Midbrain (tissue), 1 donor: ENCODE data around the gene ABCF1.
"Not testable (repeated sequence)": the region's sequence is repeated elsewhere in the genome, so short reads cannot be mapped to it uniquely, and the experiment has no call there.

Source experiments
- DNase-seq: peaks from one replicate; lab custom pipeline; 2025; lab: John Stamatoyannopoulos, UW

The ABCF1 gene

GRCh38 chr6:30571075-30571761, at the start of gene ABCF1:
TSS of gene ABCF1 (plus strand) at chr6:30571442. CDS start at chr6:30571488, 46 bp downstream.
- peak; percentile 98 for DNase-seq

DNA sequence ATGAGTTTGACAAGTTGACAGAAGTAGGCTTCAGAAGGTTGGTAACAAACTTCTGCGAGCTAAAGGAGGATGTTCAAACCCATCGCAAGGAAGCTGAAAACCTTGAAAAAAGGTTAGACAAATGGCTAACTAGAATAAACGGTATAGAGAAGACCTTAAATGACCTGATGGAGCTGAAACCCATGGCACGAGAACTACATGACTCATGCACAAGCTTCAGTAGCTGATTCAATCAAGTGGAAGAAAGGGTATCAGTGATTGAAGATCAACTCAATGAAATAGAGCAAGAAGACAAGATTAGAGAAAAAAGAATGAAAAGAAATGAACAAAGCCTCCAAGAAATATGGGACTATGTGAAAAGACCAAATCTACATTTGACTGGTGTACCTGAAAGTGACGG, 49.3 kb upstream of the ABCF1 start:
- DNase-seq: not testable (repeated sequence)

- DNase-seq: not testable (repeated sequence)
Measured at GRCh38 chr6:30526444-30526843, 44.8 kb upstream of the ABCF1 start.

- not testable (repeated sequence) for DNase-seq
Measured at GRCh38 chr6:30529349-30529875, 41.8 kb upstream of the ABCF1 start.

- DNase-seq: no peak
Measured at GRCh38 chr6:30530014-30530413, 41.2 kb upstream of the ABCF1 start.

DNA sequence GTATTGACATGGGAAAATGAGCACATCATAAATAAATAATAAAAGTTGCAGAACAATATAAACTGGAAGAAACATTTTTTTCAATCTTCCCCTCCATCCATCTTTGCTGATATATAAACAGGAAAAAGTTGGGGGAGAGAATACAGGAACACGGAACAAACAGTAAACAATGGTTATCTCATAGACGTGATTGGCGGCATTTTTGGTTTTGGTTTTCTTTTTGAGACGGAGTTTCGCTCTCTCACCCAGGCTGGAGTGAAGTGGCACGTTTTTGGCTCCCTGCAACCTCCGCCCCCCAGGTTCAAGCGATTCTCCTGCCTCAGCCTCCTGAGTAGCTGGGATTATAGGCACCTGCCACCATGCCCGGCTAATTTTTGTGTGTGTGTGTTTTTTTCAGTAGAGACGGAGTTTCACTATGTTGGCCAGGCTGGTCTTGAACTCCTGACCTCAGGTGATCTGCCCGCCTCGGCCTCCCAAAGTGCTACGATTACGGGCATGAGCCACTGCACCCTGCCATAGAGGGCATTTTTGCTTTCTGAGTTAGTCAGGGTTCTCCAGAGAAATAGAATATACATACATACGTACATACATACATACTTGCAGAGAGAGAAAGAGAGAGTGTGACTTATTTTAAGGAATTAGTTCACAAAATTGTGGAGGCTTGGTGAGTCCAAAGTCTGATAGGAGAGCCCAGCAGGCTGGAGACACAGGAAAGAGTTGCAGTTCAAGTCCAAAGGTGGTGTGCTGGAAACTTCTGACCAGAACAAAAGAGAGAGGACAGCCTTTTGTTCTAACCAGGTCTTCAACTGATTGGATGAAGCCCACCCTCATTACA, 37.6 kb upstream of the ABCF1 start:
- DNase-seq: no peak

DNA sequence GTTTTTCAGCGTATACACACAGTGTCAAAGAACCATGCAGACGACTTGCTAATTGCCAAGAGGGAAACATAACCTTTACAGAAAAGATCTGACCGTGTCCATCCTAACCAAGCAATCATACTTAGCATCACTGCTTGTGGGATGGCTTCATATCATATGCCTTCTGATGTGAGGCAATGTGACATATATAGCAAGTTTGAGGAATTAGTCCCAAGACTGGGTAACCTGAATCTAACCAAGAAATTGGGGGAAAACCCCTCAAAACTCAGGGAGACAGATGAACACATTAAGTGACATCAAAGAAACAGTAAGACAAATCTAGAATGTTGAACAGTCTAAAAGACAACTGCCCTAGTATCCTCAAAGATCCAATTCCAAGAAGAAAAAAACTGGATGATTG, 33.3 kb upstream of the ABCF1 start:
- DNase-seq: no peak

- peak; percentile 88 for DNase-seq
Measured at GRCh38 chr6:30541515-30542403, 29.5 kb upstream of the ABCF1 start.

- no peak for DNase-seq
Measured at GRCh38 chr6:30542404-30542725, 28.9 kb upstream of the ABCF1 start.

DNA sequence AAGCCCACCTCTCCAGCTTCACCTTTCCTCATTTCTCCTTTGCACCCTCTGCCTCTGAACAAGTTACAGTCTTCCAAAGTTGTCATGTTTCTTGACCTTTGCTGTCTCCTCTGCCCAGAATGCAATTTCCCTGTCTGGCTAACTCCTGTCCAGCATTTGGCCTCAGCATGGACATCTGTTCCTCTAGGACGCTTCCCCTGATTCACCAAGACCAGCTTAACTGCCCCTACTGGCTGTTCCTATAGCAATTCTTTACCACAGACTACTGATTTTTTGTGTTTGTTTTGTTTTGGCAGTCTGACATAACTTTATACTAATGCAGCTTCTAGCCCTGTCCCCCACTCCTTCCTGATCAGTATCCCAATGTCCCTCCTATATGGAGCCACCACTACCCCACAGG, 28.3 kb upstream of the ABCF1 start:
- DNase-seq: no peak

DNA sequence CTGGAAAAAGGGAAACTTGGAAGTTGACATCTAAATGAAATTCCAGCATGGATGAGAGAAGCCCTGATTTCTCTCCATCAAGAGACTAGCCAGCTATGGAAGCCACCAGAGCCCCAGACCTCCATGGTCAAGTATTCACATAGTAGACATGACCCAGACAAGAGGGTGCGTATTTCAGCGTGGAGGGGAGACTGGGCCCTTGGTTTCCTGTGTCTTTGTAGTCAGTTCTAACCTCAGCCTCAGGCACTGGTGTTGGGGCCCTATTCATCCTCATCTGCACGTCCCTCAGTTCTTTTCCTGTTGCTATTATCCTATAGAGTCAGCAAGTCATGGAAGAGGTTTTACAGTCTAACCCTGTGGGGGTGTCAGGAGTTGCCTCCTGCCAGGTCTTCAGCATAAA, 27.4 kb upstream of the ABCF1 start:
- no peak for DNase-seq

DNA sequence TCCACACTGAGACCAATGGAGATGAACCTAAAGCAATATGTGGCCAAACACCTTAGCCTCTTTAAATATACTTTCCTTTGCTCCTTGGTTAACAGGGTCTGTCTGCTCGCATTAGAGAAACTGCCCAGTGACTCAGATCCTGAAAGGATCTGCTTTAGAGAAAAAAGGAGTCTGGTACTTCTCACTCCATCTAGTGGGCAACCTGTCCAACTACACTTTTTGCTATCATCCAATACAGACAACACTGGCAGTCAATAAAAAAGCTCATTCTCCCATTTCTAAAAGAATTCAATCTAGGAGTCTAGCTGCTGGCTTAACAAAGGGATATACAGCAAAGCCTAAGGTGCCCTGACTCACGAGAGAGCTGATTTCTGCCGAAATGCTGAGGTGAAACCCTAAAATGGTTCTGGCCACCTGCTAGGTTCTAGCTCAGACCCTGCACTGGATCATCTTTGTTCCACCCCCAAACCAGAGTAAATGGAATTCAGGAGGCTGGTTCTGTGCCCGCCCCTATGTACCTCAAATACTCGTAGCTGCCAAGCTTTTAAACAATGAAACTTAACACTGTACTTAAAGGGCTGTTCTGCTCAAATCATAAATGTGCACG, 26.5 kb upstream of the ABCF1 start:
- peak; percentile 45 for DNase-seq

DNA sequence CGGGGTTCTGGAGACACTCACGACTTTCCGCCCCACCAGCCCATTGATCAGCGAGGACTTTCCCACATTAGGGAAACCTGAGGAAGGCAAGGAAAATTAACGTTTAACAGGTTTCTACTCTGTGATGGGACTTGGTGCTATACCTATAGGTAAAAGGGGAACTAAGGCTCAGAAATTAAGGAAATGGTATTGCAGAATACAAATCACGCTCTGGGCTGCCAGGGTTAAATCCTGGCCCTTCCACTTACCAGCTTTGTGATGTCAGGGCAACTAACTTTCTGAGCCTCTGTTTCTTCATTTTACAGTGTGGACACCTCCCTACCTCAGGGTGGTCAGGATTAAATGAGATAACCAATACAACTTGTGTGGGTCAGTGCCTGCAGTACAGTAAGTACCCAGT, 23.8 kb upstream of the ABCF1 start:
- no peak for DNase-seq

DNA sequence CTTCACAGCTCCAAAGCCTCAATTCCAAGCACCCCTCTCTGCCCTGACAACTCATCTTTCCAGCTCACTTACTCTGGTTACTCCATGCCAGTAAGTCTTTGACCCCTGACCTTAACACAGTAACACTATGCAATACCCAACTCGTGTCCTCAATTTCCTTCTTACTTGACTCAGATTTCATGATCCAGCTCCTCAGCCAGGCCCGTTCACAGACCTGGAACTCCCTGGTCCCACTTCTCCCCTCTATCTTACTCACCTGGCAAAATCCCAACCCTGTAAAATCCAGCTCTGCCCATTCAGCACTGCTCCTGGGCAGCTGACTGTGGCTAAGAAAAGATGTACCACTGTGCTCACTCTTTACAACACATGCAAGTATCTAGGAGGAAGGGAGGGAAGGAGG, 22.9 kb upstream of the ABCF1 start:
- no peak for DNase-seq

- DNase-seq: no peak
Measured at GRCh38 chr6:30554404-30554803, 16.8 kb upstream of the ABCF1 start.

- peak; percentile 53 for DNase-seq
Measured at GRCh38 chr6:30554962-30555815, 16.1 kb upstream of the ABCF1 start.

DNA sequence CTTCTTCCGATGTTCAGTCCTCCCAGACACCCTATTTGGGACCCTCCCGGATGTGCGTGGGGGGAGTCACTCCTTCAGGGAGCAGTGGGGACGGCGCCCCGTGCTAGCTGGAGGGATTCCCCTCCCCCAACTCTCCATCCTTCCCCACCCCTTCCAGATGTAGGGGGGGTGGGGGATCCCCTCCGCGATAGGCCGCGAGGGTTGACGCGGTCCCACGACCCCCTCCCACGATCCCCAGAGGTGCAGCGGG, 15.5 kb upstream of the ABCF1 start:
- no peak for DNase-seq

GRCh38 chr6:30556066-30556905, 15.0 kb upstream of the ABCF1 start, which contains the start of gene GNL1:
TSS of gene GNL1 (minus strand) at chr6:30556489. CDS start at chr6:30556203, 286 bp downstream.
- peak; percentile 88 for DNase-seq

GRCh38 chr6:30556906-30557682, 14.1 kb upstream of the ABCF1 start, which contains the start of gene PRR3:
TSS of gene PRR3 (plus strand) at chr6:30557295. CDS start at chr6:30557345, 50 bp downstream.
- DNase-seq: peak; percentile 94
